HG02763 (cell line): ENCODE measurements around the gene PSORS1C1.
"Not testable (repeated sequence)": the region's sequence is repeated elsewhere in the genome, so short reads cannot be mapped to it uniquely, and the experiment has no call there.

Source experiments
- ATAC-seq: cut with Tn5 transposase; IDR thresholded peaks from one replicate; pipeline ENCODE4 v1.9.1; 2021; ENCODE audit warnings: mild to moderate bottlenecking, moderate library complexity; ENCODE audit not compliant: unreplicated experiment

PSORS1C1 gene, protein sequence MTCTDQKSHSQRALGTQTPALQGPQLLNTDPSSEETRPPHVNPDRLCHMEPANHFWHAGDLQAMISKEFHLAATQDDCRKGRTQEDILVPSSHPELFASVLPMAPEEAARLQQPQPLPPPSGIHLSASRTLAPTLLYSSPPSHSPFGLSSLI

DNA sequence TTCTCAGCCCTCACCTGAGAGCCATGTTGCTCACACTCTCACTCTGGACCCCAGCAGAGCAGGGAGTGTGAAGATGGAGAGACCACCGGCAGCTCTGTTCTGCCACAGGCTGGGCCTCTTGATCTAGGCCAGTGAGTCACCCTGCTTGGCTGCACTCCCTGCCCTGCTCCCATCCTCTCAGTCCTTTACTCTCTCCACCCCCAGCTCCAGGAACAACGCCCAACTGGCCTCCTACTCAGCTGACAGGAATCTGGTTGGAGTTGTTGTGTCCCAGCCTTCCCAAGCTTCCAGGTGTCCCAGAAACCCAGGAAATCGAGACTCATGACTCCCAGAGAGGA lies at the start of gene PSORS1C1:
TSS of gene PSORS1C1 (plus strand) at position 260 of the 338 bp plus-strand sequence. CDS start 14,833 bp downstream, outside the sequence.
- no peak for ATAC-seq

DNA sequence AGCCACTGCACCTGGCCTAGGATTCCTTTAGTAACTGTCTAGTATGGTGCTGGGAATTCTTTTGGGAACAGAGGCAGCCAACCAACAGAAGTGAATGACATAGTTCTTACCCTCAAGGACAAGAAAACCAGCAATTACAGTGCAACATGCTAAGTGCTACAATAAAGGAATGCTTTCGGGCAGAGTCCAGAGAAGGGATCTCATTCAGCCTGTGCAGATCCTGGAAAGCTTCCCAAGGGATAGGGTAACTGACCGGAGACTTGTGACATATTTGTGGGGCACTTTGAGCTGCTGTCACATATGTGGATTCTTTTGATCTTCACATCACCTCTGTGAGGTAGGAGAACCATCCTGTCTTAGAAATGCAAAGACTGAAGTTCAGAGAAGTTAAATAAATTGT lies 49.0 kb upstream of the PSORS1C1 start:
- no peak for ATAC-seq

DNA sequence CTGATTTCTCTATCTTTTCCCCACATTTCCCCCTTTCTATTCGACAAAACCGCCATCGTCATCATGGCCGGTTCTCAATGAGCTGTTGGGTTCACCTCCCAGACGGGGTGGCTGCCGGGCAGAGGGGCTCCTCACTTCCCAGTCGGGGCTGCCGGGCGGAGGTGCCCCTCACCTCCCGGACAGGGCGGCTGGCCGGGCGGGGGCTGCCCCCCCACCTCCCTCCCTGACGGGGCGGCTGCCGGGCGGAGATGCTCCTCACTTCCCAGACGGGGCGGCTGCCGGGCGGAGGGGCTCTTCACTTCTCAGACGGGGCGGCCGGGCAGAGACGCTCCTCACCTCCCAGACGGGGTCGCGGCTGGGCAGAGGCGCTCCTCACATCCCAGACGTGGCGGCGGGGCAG lies 47.6 kb upstream of the PSORS1C1 start:
- ATAC-seq = not testable (repeated sequence)

DNA sequence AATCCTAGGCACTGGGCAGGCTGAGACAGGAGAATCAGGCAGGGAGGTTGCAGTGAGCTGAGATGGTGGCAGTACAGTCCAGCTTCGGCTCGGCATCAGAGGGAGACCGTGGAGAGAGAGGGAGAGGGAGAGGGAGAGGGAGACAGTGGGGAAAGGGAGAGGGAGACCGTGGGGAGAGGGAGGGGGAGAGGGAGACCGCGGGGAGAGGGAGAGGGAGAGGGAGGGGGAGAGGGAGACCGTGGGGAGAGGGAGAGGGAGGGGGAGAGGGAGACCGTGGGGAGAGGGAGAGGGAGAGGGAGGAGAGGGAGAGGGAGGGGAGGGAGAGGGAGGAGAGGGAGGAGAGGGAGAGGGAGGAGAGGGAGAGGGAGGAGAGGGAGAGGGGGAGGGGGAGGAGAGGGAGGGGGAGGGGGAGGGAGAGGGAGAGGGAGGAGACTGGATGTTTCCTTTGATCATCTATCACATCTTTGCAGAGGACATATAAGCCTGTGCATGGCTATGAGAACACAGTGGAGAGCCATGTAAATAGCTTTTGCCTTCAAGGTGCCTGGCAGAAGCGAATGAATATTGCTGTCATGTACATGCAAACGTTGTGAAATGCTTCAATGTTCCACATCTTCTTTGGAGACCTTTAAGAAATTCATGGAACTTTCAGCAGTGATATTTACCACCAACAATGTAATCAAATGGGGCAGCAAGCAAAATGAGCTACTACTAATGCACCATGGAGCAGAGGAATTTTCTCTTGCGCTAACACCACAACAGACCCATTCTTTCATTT lies 46.5 kb upstream of the PSORS1C1 start:
- ATAC-seq = not testable (repeated sequence)

DNA sequence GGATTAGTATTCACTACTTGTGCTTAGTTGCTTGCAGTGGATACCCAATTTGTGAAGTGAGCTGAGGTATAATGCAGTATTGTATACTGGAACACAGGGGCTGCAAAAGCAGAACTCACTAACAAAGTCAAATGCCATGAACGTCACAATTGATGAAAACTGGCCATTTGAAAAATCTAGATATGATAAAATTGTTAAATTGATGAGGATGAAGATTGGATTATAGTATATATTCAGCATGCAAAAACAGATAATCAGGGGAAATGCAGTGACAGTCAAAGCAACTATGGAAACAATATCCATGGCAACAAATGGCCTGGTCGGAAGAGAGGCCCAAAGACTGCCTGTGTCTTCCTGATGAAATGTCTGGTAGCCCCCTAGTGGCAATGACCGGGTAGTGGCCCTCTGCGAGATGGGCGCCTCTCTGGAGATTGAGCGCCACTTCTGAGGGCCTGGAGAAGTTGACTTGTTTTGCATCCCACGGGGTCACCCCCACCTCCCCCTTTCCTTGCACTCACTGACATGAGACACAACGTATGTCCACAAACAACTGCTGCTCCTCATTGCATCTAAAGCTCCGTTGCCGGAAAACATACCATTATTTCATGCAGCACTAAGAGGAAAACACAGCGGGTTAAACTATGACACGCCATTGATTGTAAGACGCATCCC lies 45.8 kb upstream of the PSORS1C1 start:
- no peak for ATAC-seq

DNA sequence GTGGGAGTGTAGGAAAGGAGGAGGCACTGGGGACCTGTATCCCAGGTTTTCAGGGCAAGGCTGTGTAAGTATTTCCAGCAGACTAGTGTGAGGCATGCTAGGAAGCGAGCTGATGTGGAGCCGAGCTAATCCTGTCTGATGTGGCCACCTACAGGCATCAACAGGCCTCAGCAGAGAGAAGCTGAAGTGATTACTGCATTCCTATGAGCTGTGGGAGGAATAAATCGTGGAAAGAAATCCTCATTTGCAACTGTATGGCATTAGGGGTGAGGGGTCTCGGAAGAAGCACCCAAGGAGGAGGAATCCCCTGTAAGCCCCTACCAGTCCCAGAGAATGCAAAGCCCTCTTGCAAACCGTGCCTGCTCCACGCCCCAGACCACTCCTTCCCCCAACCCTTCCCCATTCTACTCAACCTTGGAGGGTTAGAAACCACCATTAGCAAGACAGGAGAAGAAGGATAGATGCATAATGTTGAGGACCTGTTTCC lies 43.8 kb upstream of the PSORS1C1 start:
- no peak for ATAC-seq

DNA sequence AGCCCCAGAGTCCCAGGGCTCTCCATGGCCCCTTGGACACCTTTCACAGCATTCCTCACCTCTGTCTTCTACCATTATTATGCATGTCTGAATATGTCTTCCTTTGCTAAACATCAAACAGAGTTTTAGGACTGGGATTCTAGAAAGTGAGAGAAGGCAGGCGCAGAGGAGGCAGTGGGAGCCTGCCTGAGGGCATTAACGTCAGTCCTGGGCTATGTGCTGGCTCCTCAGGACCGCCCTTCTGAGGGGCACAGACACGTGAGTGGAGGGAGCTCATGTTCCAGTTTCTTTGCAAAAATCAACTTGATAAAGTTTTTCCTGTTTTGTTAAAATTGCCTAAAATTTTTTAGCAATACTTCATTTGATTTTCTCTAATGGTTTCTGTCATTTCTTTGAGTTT lies 40.2 kb upstream of the PSORS1C1 start:
- ATAC-seq = no peak

DNA sequence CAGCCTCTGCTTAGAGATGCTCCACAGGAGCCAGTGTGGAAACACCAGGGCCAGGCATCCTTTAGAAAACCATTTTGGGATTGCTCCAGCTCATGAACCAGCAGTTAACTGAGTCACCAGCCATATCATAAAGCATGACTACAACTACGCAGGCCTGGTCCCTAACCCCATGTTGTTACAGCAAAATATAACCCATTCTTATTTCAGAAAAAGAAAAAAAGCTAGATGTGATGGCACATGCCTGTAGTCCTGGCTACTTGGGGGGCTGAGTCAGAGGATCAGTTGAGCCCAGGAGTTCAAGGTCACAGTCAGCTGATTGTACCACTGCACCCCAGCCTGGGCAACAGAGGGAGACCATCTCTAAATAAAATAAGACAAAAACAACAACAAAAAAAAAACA lies 39.1 kb upstream of the PSORS1C1 start:
- no peak for ATAC-seq

DNA sequence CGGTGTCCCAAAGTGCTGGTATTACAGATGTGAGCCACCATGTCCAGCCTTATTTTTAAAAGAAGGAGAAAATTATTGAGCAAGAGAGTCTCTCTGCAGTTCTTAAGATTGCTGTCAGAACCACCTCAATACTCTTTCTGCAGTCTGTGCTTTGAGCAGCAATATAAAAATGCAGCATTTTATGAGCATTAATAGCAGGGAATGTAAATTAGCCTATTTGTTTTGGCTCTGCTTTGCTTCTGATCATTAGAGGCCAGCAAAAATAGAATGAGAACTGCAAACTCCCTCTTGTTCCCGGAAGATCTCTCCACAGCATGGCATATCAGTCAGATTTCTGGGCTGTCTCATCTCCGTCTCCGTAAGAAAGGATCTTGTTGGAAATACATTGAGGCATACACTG lies 38.0 kb upstream of the PSORS1C1 start:
- ATAC-seq = no peak

DNA sequence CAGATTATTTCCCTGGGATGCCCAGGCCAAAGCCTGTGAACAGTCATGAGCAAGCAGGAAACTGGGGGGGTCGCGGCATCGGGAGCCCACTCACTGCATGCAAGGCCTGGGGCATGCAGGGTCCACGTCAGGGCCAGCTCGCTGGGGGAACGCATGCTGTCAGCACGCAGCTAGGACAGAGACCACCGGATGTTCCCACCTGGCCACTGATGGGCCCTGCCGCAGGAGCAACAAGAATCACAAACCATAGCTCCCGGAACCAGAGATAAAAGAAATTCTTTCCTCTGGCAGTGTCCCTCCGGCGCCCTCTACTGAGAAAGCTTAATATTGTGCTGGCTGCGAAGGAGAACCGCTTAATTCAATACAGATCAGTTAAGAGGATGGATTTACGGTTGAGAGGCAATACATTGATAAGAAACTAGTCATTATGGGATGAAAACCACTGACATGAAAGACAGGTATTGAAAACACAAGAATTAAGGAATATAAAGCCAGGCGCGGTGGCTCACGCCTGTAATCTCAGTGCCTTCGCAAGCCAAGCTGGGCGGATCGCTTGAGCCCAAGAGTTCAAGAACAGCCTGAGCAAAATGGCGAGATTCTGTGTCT lies 34.8 kb upstream of the PSORS1C1 start:
- no peak for ATAC-seq

DNA sequence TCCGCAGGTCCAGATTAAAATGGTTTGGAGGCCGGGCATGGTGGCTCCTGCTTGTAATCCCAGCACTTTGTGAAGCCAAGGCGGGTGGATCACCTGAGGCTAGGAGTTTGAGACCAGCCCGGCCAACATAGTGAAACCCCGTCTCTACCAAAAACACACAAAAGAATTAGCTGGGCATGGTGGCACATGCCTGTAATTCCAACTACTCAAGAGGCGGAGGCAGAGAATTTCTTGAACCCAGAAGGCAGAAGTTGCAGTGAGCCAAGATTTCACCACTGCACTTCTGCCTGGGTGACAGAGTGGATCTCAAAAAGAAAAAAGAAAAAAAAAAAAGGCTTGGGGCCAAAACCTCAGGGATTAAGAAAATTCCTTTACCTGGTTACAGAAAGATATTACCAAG lies 32.7 kb upstream of the PSORS1C1 start:
- ATAC-seq = no peak

DNA sequence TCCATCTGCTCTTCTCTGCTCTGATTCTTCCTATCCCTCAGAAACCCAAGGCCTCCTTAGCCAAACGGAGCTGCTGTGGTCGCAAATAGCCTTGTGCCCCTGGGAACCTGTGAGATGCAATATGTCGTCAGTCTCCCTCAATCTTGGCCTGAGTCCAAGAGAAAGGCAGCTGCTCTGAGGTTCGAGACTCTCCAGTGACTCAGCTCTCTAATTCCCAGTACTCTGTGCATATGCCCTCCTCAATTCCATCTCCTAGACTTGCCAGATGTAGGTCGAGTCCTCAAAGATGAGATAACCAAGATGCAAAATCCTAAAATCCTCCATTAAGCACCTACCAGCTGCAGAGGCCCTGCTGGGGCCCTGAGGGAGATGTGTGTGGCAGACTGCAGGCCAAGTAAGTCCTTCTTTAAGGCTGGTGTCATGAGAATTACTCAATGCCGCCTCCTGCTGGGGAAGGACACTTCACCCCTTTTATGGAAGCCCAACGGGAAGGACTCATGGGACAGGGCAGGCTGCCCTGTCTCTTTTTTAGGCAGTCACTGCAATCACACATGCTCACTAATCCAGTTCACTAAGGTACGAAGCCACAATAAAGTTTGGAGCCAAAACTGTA lies 30.8 kb upstream of the PSORS1C1 start:
- no peak for ATAC-seq

DNA sequence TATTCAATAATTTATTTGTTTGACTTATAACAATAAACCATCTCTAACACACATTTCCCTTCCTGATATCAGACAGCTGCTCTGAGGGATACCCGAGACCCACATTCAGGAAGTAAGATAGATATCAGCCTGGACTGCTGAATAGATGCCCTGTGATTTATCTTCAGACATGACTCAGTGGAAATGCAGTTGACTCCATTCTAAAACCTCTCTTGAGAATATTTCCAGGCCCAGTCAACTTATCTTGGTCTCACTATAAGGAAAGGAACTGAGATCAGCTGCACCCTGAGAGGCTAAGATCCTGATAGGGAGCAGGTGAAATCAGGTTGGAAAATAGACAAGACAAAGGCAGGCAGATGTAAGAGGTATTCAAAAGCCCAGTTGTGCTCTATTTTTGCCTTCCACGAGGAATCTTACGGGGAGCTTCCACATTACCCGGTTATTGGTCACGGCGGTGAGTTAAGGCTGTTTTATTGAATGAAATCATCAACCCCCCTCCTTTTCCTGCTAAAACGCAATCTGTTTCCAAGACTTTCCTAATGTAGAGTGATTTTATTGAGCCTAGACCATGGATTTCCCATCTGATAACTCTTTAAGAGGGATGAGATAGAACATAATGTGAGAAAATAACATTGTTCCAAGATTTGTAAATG lies 27.7 kb upstream of the PSORS1C1 start:
- ATAC-seq = no peak

DNA sequence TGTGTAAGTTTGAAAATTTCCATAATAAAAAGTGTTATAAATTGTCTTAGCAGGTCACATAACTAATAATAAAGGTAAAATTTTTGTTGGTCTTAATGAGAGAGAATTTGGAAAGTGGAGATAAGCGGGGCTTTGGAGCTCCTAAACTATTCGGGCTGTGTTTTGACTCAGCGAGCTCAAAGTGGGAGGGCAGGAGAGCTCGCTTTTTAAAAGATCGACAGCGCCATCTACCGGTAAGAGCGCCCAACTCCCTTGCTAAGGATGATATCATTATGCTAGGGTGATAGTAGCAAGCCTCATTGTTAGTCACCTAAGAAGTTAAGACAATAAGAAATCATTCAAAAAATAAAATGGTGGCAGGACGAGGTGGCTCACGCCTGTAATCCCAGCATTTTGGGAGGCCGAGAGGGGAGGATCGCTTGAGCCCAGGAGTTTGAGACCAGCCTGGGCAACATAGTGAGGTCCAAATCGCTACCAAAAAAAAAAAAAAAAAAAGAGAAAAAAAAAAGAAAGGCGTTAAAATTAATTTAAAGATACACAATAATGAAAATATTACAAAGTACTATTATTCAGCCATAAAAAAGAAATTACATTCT lies 27.0 kb upstream of the PSORS1C1 start:
- peak; percentile 63 for ATAC-seq

DNA sequence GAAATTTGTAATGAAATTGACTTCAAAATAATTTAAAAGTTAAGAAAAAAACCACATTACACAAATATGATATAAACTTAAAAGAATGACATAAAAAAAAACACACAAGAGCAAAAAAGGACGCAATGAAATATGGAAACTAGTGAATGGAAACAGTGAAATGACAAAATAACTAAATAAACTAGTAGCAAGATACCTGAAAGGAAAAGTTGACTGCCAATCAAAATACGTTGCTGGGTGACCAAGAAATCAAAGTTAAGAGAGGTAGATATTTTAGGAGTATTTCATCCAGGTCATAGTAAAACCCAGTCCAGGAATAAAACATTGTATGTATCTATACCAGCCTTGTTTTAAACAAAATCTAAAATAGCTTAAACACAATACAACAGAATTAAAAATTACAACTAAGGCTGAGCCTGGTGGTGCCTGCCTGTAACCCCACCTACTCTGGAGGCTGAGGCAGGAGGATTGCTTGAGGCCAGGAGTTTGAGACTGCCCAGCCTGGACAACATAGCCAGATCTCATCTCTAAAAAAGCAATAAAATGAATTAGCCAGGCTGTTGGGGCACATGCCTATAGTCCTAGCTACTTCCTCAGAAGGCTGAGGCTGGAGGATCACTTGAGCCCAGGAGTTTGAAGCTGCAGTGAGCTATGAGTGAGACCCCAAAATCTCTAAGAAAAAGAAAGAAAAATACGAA lies 24.2 kb upstream of the PSORS1C1 start:
- ATAC-seq = no peak

DNA sequence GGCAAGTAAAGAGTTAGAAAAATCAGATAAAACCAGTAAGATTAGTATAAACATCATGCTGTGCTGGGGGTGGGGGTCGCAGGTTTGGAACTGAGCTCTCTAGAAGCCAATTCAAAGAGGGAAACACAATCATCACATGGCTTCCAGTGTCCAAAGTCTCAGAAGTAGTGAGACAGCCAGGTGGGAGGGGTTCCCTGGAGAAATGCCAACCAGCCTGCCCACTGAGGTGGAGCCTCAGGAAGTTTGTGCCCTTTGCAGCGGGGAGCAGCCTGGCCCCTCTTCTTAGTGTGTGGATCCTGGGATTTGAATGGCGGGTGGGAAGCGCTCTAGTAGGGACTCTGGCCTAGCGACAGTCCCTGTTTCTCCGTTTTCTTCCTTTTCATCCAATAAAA lies 23.6 kb upstream of the PSORS1C1 start:
- ATAC-seq = no peak

DNA sequence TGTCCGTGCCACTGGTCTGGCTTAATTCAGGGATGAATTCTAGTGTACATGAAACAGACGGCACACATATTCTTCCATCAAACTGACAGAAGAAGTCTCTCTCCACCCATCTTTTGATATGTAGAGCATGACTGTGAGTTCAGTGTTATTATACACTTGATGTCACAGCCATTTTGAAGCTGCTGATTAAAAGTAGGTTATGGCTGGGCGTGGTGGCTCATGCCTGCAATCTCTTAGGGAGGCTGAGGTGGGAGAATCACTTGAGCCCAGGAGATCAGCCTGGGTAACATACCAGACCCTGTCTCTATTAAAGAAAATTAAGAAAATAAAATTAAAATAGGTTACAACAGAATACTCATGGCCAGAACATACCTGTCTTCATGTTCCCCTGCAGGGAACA lies 22.9 kb upstream of the PSORS1C1 start:
- ATAC-seq = no peak

DNA sequence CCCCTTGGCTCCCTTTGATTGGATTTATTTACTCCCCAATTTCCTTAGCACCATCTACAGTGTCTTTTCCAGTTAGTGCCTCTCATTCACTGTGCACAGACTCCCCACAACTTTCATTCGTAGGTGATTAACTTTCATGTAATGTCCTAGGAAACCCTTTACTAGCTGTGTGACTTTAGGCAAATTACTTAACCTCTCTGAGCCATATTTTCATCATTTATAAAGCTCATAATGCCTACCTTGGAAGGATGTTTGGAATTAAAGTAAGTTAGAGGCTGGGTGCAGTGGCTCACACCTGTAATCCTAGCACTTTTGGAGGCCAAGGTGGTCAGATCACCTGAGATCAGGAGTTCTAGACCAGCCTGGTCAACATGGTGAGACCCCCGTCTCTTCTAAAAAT lies 22.4 kb upstream of the PSORS1C1 start:
- ATAC-seq = no peak

DNA sequence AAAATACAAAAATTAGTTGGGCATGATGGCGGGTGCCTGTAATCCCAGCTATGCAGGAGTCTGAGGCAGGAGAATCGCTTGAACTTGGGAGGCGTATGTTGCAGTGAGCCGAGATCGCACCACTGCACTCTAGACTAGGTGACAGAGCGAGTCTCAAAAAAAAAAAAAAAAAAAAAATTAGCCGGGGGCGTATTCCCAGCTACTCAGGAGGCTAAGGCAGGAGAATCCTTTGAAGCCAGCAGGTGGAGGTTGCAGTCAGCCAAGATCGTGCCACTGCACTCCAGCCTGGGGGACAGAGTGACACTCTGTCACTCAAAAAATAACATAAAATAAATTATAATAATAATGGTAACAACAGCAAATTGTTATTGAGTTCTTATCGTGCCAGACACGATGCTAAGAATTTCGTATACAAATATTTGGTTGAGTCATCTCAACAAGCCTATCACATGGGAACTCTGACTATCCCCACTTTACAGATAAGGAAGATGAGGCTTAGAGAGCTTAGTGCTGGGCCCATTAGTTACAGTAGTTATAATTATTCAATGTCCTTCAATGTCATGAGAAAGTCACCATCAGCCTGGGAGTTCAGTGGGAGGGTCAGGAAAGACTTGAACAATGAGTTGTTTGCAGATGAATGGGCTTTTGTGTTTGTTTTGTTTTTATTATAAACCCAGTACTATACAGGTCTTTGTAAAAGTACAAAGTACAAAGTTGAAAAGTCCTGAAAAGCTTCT lies 21.7 kb upstream of the PSORS1C1 start:
- no peak for ATAC-seq
